Activated CD4-positive, alpha-beta T cell treated with anti-CD3 and anti-CD28 coated beads for 1 hour (primary cell): ENCODE measurements around the gene EME2.
A peak's percentile ranks its signal among the peaks of the same experiment; 100 is the strongest.
"Not testable (repeated sequence)": the region's sequence is repeated elsewhere in the genome, so short reads cannot be mapped to it uniquely, and the experiment has no call there.

Experiments used
- DNase-seq: peaks from one replicate; pipeline ENCODE4 v3.0.0-alpha.2; 2020

Gene EME2

DNA sequence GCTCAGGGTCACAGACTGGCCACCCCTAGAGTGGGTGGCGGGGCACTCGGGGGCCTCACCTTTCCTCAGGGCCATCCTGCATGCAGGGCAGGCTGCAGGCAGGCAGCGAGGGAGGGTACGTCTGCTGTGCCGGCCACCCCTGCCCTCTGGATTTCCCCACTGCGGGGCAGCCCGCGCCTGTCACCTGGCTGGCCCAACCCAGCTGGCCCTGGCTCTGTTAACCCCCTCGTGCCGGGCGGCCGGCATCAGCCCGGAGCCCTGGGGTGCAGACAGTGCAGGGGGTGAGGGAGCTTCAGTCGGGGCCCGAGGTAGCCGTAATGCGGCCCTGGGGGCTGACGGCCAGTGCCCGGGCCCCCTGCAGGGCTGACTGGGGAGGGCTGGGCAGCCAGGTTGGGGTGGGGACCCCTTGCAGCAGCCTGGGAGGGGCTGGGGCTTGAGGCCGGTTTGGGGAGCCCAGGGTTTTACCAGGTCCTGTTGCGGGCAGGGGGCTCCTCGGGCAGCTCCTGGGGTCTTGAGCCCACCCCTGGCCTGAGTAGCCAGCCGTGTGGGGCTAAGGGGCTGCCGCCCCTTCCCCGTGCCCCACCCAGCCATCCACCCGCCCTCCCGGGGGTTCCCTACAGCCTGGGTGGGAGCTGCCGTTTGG, 21.1 kb downstream of the EME2 start, which contains the start of gene IGFALS:
TSS of gene IGFALS (minus strand) at position 128 of the 643 bp plus-strand sequence. CDS start at position 75, 53 bp downstream.
- DNase-seq = no peak

DNA sequence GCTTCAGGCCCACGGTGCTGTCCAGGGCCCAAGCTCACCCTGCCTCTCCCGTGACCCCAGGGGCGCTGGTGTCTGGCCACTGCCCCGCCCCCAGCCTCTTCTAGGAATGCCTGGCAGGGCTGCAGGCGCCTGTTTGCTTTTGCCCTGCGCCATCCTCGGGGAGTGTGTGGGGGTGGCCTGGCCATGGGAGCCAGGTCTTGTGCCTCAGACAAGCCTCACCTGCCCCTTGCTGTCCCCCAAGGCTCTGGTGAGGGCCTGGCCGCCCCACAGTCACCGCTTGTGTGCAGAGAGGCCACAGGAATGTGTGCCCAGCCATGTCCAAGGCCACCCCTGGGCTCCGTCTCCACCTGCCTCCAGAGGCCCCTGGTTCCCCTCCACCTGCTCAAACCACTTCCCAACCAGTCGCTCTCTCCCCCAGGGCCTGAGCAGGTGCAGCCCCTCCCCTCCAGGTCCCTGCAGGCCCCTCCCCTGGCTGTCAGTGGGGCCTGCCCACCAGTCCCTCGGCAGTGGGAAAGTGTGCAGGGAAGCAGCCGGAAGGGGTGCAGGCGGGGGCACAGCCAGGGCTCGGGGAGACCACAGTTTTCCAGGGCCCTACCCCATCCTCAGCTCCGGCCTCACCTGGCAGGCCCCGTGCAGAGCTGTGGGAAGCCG, 21.7 kb downstream of the EME2 start:
- no peak for DNase-seq

DNA sequence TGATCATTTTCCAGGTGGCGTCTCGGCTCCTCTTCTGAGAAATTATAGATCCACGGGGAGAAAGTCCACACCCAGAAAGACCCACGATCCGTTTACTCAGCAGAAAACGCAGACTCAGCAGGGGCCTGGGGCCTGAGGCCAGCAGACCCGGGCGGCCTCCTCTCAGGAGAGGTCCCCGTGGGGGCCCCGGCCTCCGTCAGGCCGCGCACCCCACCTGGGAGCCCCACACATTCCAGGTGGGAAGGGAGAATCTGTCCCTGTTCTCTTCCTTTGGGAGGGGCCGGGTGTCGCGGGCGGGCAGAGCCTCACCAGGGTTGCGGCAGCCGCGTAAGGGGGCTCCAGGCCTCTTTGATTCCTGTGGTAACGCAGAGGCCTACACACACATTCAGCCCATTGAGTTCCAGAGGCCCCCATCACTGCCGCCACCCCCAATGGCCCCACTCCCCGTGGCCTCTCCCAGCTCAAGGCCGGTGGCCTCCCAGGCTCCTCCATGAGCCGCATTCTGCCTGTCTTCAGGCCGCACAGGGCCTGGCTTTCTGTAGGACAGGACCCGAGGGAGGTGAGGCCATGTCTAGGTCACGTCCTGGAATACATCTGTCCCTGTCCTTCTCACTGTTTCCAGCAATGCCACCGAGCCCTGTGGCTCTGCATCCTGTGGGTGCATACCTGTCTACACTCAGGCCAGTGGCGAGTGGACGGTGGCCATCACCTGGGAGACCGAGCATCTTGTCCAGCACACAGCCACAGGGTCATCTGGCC, 22.5 kb downstream of the EME2 start:
- DNase-seq = no peak

DNA sequence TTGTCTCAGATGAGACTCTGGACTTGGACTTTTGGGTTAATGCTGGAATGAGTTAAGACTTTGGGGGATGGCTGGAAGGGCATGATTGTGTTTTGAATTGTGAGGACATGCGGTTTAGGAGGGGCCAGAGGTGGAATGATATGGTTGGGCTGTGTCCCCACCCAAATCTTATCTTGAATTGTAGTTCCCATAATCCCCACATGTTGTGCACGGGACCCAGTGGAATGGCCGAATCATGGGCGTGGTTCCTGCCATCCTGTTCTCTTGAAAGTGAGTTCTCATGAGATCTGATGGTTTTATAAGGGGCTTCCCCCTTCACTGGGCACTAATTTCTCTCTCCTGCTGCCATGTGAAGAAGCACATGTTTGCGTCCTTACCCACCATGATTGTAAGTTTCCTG, 26.7 kb downstream of the EME2 start:
- not testable (repeated sequence) for DNase-seq

DNA sequence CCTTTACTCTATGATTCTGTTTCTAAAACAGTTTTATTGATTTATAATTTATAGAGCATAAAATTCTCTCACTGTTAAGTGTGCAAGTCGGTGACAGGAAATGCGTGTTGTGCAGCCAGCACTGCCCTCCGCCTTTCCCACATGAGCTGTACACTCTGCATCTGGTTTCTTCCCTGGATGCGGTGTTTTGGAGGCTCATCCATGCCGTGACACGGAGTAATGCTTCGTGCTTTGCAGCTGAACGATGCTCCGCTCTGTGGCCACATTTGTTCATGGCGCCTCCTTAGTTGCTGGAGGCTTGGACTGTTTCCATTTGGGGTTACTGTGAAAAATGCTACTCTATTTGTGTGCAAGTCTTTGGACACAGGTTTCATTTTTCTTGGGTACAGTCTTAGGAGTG, 28.1 kb downstream of the EME2 start:
- no peak for DNase-seq

DNA sequence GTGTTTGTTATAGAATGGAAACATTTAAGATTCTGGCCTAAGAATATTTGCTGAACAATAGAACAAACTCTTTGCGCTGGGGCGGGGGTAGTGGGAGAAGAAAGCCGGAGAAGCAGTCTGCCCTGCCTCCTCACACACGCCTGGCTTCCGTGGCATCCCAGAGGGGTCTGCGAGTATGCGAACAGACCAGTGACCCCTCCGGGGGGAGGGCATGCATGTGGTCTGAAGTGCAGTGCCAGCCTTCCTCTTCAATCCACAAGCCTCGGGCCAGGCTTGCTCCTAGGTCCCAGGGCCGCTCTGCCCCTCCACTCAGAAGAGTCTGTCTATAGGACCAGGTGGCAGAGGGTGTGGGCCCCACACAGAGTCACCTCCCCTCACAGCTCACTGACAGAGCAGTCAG, 35.0 kb downstream of the EME2 start:
- no peak for DNase-seq

DNA sequence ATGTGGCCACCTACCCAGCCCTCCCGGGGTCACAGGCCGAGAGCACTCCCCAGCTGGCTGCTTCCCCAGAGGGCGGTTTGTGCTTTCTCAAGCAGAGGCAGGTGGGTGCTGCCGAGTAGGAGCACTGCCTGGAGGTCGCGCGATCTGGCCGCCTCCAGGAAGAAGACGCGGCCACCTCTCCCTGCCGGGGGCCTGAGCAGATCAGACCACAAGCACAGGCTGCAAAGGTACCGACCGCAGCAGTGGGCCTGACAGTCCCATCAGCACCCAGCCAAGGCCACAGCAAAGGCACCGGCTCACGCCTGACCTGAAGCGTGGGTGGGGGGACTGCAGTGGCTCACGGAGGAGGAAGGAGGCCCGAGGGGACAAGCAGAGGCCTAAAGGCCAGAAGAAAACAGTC, 36.1 kb downstream of the EME2 start:
- no peak for DNase-seq

DNA sequence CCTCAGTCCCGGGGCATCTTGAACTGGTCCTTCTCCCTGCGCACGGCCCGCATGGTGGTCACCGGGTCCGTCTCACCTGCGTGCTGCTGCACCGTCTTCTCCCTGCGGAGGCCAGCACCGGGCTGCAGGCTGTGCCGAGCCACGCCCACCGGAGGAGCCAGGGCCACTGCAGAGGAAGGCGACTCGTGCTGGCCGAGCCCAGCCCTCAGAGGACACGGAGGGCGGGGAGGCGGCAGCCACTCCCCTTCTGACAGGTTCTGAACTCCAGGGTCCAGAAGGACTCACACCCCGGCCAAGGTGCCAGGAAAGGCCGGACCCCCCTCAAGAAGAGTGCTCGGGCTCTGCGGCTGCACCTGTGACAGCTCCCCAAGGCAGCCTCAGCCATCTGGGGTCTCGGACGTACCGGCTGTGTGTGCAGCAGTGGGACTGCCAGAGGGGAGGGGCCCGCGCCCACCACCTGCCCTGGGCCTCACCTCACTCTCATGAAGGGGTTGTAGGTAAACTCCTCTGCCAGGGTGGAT, 36.7 kb downstream of the EME2 start:
- DNase-seq = no peak

DNA sequence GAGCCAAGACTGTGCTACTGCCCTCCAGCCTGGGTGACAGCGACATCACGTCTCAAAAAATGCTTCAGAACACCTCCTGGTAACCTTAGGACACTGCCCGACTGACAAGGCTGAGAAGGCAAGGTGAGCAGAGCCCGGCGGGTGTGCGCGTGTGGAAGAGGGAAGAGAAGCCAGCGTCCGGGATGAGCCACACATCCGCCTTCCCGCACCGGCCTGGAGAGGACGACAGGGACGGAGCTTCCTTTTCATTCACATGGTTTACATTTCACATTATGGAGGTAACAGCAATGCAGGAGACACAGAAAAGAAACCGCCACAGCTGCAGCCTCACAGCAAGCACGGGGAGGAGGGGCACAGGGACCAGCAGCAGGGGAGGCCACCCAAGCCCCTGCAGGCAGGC, 37.5 kb downstream of the EME2 start:
- DNase-seq = no peak

DNA sequence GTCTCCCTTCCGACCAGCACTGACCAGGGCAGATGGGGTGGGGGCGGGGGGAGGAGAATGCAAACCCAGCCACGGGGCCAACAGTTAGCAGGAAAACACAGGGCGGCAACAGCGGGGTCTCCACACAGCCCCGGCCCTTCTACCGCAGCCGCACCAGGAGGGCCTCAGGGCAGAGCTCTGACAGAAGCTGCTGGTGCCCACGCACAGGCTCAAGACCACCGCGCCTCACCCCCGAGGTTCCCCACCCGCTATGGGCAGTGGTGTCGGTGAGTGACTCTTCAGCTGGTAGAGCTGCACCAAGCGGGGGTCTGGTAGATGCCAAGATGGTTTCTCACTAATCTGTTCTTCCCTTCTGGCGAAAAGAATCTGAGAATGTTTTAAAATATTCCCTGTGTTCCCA, 37.9 kb downstream of the EME2 start:
- DNase-seq = no peak

DNA sequence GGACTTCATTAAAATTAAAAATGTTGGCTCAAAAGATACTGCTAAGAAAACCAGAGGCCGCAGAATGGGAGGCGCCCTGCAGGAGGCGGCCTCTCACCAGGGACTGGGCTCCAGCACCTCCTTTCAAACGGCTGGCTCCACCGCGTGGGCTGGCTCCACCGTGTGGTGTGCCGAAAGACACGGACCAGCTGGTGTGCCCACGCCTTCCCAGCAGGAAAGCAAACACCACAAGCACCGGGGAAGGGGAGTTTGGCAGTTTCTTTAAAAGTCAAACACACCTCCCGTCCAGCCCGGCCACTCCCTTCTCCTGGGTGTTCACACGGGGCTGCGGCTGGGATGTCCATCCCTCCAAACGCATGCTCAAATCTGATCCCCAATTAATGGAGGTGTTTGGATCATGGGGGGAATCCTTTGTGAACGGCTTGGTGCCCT, 40.1 kb downstream of the EME2 start:
- DNase-seq = peak; percentile 42

DNA sequence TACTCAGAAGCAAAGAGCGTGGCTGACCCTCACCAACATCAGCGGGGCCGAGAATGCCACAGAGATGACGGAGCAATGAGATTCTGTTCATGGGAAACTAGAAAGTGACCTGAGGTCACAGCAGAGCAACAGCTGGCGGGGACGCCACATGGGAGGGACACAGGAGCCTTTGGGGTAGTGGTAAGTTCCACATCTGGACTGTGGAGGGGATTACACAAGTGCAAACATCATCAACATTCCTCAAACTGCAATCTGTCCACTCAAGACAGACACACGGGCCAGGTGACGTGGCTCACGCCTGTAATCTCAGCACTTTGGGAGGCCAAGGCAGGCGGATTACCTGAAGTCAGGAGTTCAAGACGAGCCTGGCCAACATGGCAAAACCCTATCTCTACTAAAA, 42.9 kb downstream of the EME2 start:
- no peak for DNase-seq

DNA sequence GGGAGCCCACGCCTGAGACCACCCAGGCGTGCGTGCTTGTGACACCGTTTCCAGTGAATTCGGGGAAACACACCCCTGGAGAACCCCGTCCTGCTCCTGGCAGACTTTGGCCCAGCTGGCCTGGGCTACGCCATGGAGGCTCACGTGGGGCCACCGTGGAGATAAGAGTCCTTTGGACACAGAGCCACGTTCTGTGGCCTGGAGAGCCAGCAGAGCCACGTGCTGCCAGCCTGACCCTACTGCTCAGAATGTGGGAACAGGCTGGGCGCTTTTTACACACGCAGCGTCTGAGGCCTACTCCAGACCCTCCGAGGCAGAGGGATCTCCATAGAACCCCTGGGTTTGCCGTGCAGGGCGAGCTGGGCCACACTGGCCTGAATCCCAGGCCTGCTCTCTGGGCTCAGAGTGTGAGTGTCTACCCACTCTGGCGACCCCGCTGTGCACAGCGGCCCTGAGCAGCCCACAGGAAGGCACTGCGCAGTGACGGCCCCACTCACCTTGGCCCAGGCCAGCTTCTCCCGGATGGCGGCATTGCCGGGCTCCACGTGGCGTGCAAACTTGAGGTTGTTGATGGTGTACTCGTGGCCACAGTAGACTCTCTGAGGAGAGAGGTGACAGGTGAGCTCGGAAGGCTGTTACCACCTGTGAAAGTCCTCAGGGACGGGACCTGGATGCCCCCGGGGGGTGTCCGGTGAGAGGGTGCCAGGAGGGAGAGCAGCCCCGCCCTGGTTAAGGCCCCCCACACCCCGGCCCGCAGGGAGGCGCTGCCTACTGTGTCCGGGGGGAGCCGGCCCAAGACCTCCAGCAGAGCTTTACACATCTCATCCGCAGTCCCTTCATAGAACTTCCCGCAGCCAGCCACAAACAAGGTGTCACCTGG, 44.0 kb downstream of the EME2 start:
- no peak for DNase-seq

DNA sequence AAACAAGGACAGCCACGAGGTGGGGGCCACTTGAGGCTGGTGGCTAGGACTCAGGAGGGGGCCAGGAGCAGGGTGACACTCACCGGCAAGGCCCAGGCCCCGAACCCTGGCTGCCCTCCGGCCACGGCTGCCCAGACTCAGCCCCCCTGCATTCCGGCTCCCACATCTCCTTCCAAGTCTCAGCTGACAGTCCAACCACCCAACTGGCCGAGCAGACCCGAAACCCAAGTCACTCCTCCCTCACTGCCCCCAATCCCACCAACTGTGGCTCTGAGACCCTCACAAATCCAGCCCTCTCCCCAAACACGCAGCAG, 44.6 kb downstream of the EME2 start:
- DNase-seq = no peak

DNA sequence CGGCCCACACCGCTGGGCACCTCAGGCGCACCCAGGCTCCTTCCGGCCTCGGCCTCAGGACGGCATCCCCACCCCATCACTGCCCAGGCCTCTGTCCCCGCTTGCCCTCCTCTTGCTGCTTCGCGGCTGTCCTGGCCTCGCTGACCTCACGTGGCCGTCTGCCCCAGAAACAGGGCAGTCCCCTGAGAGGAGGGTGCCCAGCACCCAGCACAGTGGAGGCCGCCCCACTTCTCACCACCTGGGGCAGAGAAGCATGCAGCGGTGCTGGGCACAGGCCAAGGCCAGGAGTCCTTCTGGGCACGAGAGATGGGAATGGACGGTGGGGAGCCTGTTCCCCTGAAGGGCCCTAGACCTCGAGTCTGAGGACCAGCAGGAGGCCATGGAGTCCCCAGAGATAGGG, 45.1 kb downstream of the EME2 start:
- DNase-seq = no peak

DNA sequence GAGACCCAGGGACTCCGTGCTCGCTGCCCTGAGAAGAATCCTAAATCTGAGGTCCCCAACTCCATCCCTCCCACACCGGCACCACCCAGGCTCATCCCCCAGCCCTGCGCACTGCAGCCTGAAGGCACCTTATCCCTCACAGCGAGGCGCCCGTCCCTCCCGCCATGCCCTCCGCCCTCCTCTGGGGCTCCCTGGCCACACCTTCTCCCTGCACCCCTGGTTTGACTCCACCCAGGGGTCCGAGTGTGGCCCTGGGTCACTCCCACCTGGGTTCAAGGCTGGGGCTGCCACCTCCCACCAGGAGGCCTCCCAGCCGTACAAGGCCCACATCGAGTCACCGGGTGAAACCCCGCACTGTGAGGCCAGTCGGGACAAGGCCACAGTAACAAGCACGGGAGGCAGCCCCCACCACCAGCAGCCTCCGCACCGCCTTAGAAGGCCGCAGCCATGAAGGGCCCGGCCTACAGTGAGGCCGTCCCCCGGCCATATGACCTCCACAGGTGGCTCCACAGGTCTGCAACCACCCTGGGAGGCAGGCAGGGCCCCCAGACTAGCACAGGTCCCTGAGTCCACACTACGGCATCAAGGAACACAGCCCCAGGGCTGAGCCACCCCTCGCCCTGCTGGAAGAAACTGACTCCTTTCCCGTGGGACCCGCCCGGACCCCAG, 45.7 kb downstream of the EME2 start:
- DNase-seq = no peak

DNA sequence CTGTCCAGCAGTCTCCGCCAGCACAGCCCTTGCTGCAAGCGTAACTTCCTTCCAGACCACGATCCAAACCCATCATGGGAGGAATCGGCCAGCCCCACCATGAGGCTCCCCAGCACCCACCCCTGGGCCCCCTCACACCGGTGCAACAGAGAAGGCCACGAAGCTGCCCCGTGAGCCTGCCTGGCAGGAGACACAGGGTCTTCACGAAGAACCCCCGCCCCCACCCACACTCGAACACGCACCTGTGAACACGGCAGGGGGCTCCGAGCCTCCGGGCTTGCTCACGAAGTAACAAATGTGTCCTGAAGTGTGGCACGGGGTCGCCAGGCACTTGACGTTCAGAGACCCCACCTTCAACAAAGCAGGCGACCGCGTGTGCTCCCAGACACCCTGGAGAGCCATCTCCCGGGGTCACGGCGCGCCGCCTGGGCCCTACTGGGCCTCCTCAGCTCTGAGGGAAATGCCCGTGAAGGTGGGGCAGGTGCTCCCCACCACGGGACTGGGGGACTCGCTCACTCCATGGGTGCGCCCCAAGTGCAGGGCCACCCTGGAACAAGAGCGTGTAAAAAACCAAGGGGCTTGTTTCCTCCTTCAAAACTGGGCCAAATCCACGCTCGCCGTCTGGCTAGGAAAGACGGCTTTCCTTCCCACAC, 46.4 kb downstream of the EME2 start:
- DNase-seq = no peak

DNA sequence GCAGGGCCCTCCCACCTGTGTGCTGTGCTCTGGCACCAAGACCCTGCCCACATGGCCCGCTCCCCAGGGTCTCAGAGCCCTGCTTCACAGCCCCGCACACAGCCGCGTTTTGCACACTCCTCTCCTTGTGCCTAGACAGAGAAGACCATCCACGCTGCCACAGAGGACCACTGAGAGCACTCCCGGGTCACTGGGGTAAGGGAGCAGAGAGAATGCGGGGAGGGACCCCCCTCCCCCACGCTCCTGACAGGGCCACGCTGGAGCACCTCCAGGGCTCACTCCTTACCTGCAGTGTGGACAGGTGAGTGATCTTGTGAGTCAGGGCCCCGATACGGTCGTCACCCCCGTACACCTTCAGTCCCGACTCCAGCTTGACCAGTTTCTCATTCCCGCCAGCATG, 47.0 kb downstream of the EME2 start:
- no peak for DNase-seq

DNA sequence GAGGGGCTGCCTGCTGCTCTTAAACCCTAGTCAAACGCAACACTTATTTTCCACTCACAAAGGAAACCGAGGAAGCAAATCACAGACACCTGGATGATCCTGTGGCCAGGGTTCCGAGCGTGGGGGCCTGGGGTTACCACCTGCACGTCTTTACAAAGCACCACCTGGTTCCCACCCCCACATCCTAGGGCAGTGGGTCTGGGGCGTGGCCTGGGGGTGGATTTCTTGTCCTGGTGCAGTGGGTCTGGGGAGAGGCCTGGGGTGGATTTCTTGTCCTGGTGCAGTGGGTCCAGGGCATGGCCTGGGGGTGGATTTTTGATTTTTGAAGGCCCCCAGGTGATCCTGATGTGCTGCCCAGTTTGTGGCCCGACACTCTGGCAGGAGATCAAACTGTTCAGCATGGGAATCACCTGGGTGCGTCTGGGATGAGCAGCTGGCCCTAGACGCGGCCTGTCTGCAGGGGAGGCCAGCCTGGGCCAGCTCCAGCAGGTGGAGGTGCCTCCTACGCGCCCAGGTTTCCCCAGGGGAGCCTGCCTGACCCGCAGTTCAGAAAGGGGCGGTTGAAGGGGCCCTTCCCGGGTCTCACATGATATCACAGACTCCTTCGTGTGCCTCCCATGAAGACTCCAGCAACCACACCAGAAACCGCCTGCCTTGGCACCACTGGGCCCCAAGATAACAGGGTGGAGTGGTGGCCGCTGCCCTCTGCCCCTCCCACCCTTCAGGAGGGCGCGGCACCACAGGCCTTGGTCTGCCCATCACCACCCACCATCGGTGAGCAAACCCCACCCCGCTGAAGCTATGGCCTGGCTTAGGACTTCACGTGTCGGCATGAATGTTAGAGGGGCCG, 47.7 kb downstream of the EME2 start:
- DNase-seq = no peak

DNA sequence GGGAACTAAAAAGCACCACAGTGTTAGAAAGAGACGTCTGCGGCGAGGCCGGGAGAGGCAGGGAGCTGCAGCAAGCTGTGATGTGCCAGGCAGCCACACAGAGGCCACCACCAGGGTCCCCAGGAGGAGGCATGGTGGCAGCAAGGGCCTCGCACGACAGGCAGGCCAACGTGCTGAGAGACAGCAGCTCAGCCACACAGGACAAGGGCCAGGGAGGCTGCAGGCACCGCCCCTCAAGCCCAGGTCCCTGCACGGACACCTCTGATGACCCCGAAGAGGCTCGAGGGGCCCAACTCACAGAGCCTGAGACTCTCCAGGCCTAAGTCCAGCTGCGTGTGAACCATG, 48.3 kb downstream of the EME2 start:
- DNase-seq = no peak
